H9 (cell line): ENCODE data around the gene GOLGA7B. TPM values are rescaled to one million over a fixed set of nuclear protein-coding genes. Genes with fewer than 3 reads are reported as not detected.

ENCODE experiments used
- DNase-seq: peaks from one replicate; pipeline ENCODE4 v3.0.0-alpha.2; 2017
- H2AFZ ChIP-seq: one replicate; pipeline ENCODE4 v1.6.1; 2013; ENCODE audit warnings: mild to moderate bottlenecking, low read length, control low read depth, moderate library complexity
- H2AK5ac ChIP-seq: 2 replicates; pipeline ENCODE4 v1.6.1; 2013; ENCODE audit warnings: low read length, control low read depth, mixed read lengths; ENCODE audit not compliant: insufficient read length
- H2BK120ac ChIP-seq: one replicate; pipeline ENCODE4 v1.6.1; 2013; ENCODE audit warnings: low read depth, mild to moderate bottlenecking, low read length, control low read depth, inconsistent platforms; ENCODE audit not compliant: poor library complexity, severe bottlenecking
- H2BK12ac ChIP-seq: 2 replicates; pipeline ENCODE4 v1.6.1; 2013; ENCODE audit warnings: low read length, control low read depth, mixed read lengths, low read depth; ENCODE audit not compliant: insufficient read length
- H2BK15ac ChIP-seq: 2 replicates; pipeline ENCODE4 v1.6.1; 2013; ENCODE audit warnings: low read depth, low read length, control low read depth
- H2BK20ac ChIP-seq: one replicate; pipeline ENCODE4 v1.6.1; 2013; ENCODE audit warnings: low read depth, mild to moderate bottlenecking, low read length, control low read depth, inconsistent platforms; ENCODE audit not compliant: poor library complexity, severe bottlenecking
- H2BK5ac ChIP-seq: 2 replicates; pipeline ENCODE4 v1.6.1; 2013; ENCODE audit warnings: low read length, control low read depth, mixed read lengths; ENCODE audit not compliant: insufficient read length
- H3K14ac ChIP-seq: 2 replicates; pipeline ENCODE4 v1.6.1; 2013; ENCODE audit warnings: low read length, control low read depth; ENCODE audit not compliant: insufficient read depth
- H3K18ac ChIP-seq: 2 replicates; pipeline ENCODE4 v1.6.1; 2013; ENCODE audit warnings: low read depth, mild to moderate bottlenecking, mixed read lengths, low read length, control low read depth; ENCODE audit not compliant: insufficient read length
- H3K23ac ChIP-seq: 2 replicates; pipeline ENCODE4 v1.6.1; 2013; ENCODE audit warnings: low read length, control low read depth, mixed read lengths, low read depth; ENCODE audit not compliant: insufficient read length
- H3K23me2 ChIP-seq: 2 replicates; pipeline ENCODE4 v1.6.1; 2013; ENCODE audit warnings: low read depth, mild to moderate bottlenecking, mixed read lengths, low read length, control low read depth; ENCODE audit not compliant: insufficient read length, poor library complexity, severe bottlenecking
- H3K27ac ChIP-seq: 2 replicates; pipeline ENCODE4 v1.5.1; 2013; ENCODE audit warnings: low read length, control low read depth, mixed read lengths, low read depth; ENCODE audit not compliant: insufficient read length
- H3K27me3 ChIP-seq: 2 replicates; pipeline ENCODE4 v1.6.1; 2013; ENCODE audit warnings: low read length, control low read depth, inconsistent platforms; ENCODE audit not compliant: insufficient read depth
- H3K4ac ChIP-seq: 2 replicates; pipeline ENCODE4 v1.6.1; 2013; ENCODE audit warnings: low read depth, mild to moderate bottlenecking, control low read depth, inconsistent platforms, low read length, moderate library complexity
- H3K4me1 ChIP-seq: 2 replicates; pipeline ENCODE4 v1.6.1; 2013; ENCODE audit warnings: low read length, control low read depth, inconsistent platforms; ENCODE audit not compliant: insufficient read depth
- H3K4me2 ChIP-seq: 2 replicates; pipeline ENCODE4 v1.6.1; 2013; ENCODE audit warnings: low read length, control low read depth, mixed read lengths; ENCODE audit not compliant: insufficient read length, insufficient read depth
- H3K56ac ChIP-seq: 2 replicates; pipeline ENCODE4 v1.6.1; 2013; ENCODE audit warnings: low read depth, mild to moderate bottlenecking, mixed read lengths, low read length, control low read depth; ENCODE audit not compliant: insufficient read length
- H3K79me1 ChIP-seq: 2 replicates; pipeline ENCODE4 v1.6.1; 2013; ENCODE audit warnings: low read depth, mild to moderate bottlenecking, moderate library complexity, low read length, control low read depth, inconsistent platforms; ENCODE audit not compliant: insufficient read depth, poor library complexity, severe bottlenecking
- H3K79me2 ChIP-seq: 2 replicates; pipeline ENCODE4 v1.6.1; 2013; ENCODE audit warnings: low read length, control low read depth, inconsistent platforms; ENCODE audit not compliant: insufficient read depth
- H3K9ac ChIP-seq: 2 replicates; pipeline ENCODE4 v1.6.1; 2013; ENCODE audit warnings: low read length, control low read depth, mixed read lengths; ENCODE audit not compliant: insufficient read length; ENCODE audit errors: extremely low read depth
- H3K9me3 ChIP-seq: one replicate; pipeline ENCODE4 v1.6.1; 2013; ENCODE audit warnings: low read depth, low read length, inconsistent platforms; ENCODE audit not compliant: control insufficient read depth
- H3T11ph ChIP-seq: one replicate; pipeline ENCODE4 v1.6.1; 2013; ENCODE audit warnings: mild to moderate bottlenecking, low read length, control low read depth, inconsistent platforms
- H4K20me1 ChIP-seq: one replicate; pipeline ENCODE4 v1.6.1; 2013; ENCODE audit not compliant: control insufficient read depth, insufficient read length, insufficient read depth
- H4K5ac ChIP-seq: 2 replicates; pipeline ENCODE4 v1.6.1; 2013; ENCODE audit warnings: low read depth, mild to moderate bottlenecking, mixed read lengths, low read length, control low read depth; ENCODE audit not compliant: insufficient read length
- H4K8ac ChIP-seq: replicated peaks from 2 replicates; pipeline ENCODE4 v1.6.1; 2013; ENCODE audit warnings: low read length, control low read depth, mixed read lengths, low read depth; ENCODE audit not compliant: insufficient read length
- H4K91ac ChIP-seq: 2 replicates; pipeline ENCODE4 v1.6.1; 2013; ENCODE audit warnings: low read depth, mild to moderate bottlenecking, moderate library complexity, mixed read lengths, low read length, control low read depth; ENCODE audit not compliant: insufficient read length
- H3K27ac Mint-ChIP-seq, 3 experiments: 2 replicates in 2 of 3; 3 replicates in 1 of 3; pipeline ENCODE4 v1.8.0; 2020 to 2021; ENCODE audit warnings: mixed read lengths in 3 of 3, mild to moderate bottlenecking in 1 of 3, moderate library complexity in 1 of 3
- H3K27me3 Mint-ChIP-seq: 2 replicates; pipeline ENCODE4 v1.8.0; 2021; ENCODE audit warnings: low read depth, mild to moderate bottlenecking, moderate library complexity, mixed read lengths
- H3K36me3 Mint-ChIP-seq, 3 experiments: 2 replicates in 2 of 3; 3 replicates in 1 of 3; pipeline ENCODE4 v1.8.0; 2020 to 2021; ENCODE audit warnings: low read depth in 3 of 3, mixed read lengths in 3 of 3; ENCODE audit not compliant: insufficient read depth in 1 of 3
- H3K4me1 Mint-ChIP-seq, 2 experiments: 2 replicates each; pipeline ENCODE4 v1.8.0; 2020; ENCODE audit warnings: mixed read lengths in 2 of 2
- H3K4me3 Mint-ChIP-seq, 2 experiments: 2 replicates in 1 of 2; 3 replicates in 1 of 2; pipeline ENCODE4 v1.8.0; 2020 to 2021; ENCODE audit warnings: mild to moderate bottlenecking in 2 of 2, mixed read lengths in 2 of 2, moderate library complexity in 1 of 2
- H3K9me3 Mint-ChIP-seq, 2 experiments: 2 replicates in 1 of 2; 3 replicates in 1 of 2; pipeline ENCODE4 v1.8.0; 2020; ENCODE audit warnings: mild to moderate bottlenecking in 2 of 2, mixed read lengths in 2 of 2, moderate library complexity in 1 of 2
- WGBS: extraction: QIAGEN DNeasy Blood & Tissue Kit; methylation state at CpG from one replicate; pipeline ENCODE4 v1.1.7; 2013; ENCODE audit warnings: missing lambda C conversion rate, low lambda C conversion rate, mixed read lengths; ENCODE audit not compliant: insufficient read length; ENCODE audit errors: extremely low coverage; 5-methylcytosine and 5-hydroxymethylcytosine counted together
- total RNA-seq: library from RNA; stranded (reverse); gene quantifications from 2 replicates; pipeline ENCODE4 v1.2.1, GENCODE V29; 2021
- TF ChIP-seq, protein P1 (sequence below): fragments of 200-600 bp; sonication (generic); conservative IDR thresholded peaks from 3 replicates; pipeline ENCODE4 v1.8.0; 2021; ENCODE audit warnings: antibody characterized with exemption, mild to moderate bottlenecking

Gene GOLGA7B
- total RNA-seq, 1 experiment from 2014 or later, result 0.04 TPM

DNA sequence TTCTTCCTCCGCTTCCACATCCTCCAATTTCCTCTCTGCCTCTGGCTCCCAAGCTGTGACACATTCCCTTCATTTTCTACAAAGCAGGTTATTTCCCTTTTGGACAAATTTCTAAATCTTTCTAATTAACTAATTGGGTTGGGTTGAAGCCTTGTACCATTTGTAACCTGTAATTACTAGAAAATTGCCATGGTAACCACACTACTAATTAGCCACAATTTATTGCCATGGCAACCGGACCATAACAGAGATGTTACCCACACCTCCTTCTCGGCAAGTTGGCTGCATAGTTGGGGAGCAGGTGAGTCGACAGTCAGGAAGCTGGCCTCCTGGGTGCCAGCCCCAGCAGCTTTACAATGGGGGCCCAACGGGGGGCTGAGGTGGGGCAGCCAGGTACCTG, 61.6 kb downstream of the GOLGA7B start:
- Histone ChIP-seq H4K20me1 (no peaks in the 10 kb centered on the region), H3K27ac (no peak overlapping the region), H4K91ac (no peak overlapping the region), H2AFZ (no peak overlapping the region), H2BK5ac (no peak overlapping the region), H3K18ac (no peak overlapping the region), H2AK5ac (no peak overlapping the region), H3K79me2 (no peaks in the 10 kb centered on the region), H3K4me2 (no peak overlapping the region), H3K27me3 (no peaks in the 10 kb centered on the region), H2BK15ac (no peak overlapping the region), H3K9ac (no peak overlapping the region), H3K23me2 (no peaks in the 10 kb centered on the region), H3K79me1 (no peaks in the 10 kb centered on the region), H2BK12ac (no peak overlapping the region), H3K23ac (no peak overlapping the region), H4K8ac (no peak overlapping the region), H3K4me1 (no peaks in the 10 kb centered on the region), H4K5ac (no peak overlapping the region), H3K14ac (no peak overlapping the region), H3K4ac (no peak overlapping the region), H3K56ac (no peak overlapping the region), H3T11ph (no peak overlapping the region), H2BK120ac (no peak overlapping the region), H3K9me3 (no peaks in the 10 kb centered on the region), H2BK20ac (no peak overlapping the region)
- TF ChIP-seq, protein P1, sequence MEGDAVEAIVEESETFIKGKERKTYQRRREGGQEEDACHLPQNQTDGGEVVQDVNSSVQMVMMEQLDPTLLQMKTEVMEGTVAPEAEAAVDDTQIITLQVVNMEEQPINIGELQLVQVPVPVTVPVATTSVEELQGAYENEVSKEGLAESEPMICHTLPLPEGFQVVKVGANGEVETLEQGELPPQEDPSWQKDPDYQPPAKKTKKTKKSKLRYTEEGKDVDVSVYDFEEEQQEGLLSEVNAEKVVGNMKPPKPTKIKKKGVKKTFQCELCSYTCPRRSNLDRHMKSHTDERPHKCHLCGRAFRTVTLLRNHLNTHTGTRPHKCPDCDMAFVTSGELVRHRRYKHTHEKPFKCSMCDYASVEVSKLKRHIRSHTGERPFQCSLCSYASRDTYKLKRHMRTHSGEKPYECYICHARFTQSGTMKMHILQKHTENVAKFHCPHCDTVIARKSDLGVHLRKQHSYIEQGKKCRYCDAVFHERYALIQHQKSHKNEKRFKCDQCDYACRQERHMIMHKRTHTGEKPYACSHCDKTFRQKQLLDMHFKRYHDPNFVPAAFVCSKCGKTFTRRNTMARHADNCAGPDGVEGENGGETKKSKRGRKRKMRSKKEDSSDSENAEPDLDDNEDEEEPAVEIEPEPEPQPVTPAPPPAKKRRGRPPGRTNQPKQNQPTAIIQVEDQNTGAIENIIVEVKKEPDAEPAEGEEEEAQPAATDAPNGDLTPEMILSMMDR, result no peak
- Mint-ChIP-seq H3K9me3 (no peaks in the 10 kb centered on the region), H3K4me1 (peaks cover 3 to 14% of the 10 kb centered on the region in 2 experiments; a peak in 2 of 4 replicates), H3K27ac (no peak overlapping the region), H3K27me3 (peaks cover 31% of the 10 kb centered on the region), H3K36me3 (no peaks in the 10 kb centered on the region), H3K4me3 (no peak overlapping the region)
- no peak for DNase-seq
- WGBS, result no CpG with 5 or more reads among the region's 5 CpGs
